H1 (cell line): ENCODE measurements around the gene RNF220. TPM values are rescaled to one million over a fixed set of nuclear protein-coding genes. Genes with fewer than 3 reads are reported as not detected.

ENCODE experiments used
- CEBPB ChIP-seq: IDR thresholded peaks from 2 replicates; pipeline ENCODE4 v1.6.1; 2012; ENCODE audit warnings: low read depth, low read length
- CHD7 ChIP-seq: fragments of 300-600 bp; sonication (generic); IDR thresholded peaks from 2 replicates; pipeline ENCODE4 v1.7.1; 2012; ENCODE audit warnings: low read length, moderate library complexity, mild to moderate bottlenecking, inconsistent platforms; ENCODE audit not compliant: insufficient replicate concordance
- MAFK ChIP-seq: IDR thresholded peaks from 2 replicates; pipeline ENCODE4 v1.6.1; 2012; ENCODE audit warnings: low read depth, mild to moderate bottlenecking, improper control_type of control experiment, low read length
- MAX ChIP-seq: IDR thresholded peaks from 2 replicates; pipeline ENCODE4 v1.6.1; 2012; ENCODE audit warnings: inconsistent platforms
- POLR2AphosphoS5 ChIP-seq: IDR thresholded peaks from 2 replicates; pipeline ENCODE4 v1.6.1; 2011; ENCODE audit warnings: low read depth, low read length
- SP4 ChIP-seq: IDR thresholded peaks from 2 replicates; pipeline ENCODE4 v1.6.1; 2012; ENCODE audit warnings: low read length, inconsistent platforms
- SRF ChIP-seq: IDR thresholded peaks from 2 replicates; pipeline ENCODE4 v1.6.1; 2011; ENCODE audit warnings: mild to moderate bottlenecking, low read depth, low read length, moderate library complexity
- polyA plus RNA-seq, 7 experiments: library from polyadenylated mRNA; depleted of rRNA in 3 of 7; stranded (reverse) in 5 of 7; unstranded in 2 of 7; fragments of >200 nt in 5 of 7; fragments of 200-250 nt in 2 of 7; gene quantifications; 1 replicate in 5 of 7; 2 replicates in 1 of 7; 4 replicates in 1 of 7; pipeline versions ENCODE4 v1.2.1 to v1.2.3, GENCODE V29; 2011 to 2013; ENCODE audit warnings: missing spikeins in 2 of 7, mixed read lengths in 2 of 7
- total RNA-seq: library from RNA; stranded (reverse); fragmentation: NEBNext Ultra II Directional; extraction: Animal tissue kit (Norgen Biotek cat#: 25700); gene quantifications from 2 replicates; pipeline ENCODE4 v1.2.1, GENCODE V29; 2021

RNF220 gene
- total and polyA plus RNA-seq, 2 of the 8 experiments (the other 6 are each of a cell fraction or from before 2014, with no cell fraction given): 123 to 160 TPM

- TF ChIP-seq CHD7 (no peak), MAFK (no peak), SP4 (no peak), CEBPB (no peak), SRF (no peak), POLR2AphosphoS5 (no peak), MAX (no peak)
These were observed 176.2 kb downstream of the RNF220 start (continued) for GRCh38 chr1:44581205-44581604.
